Keratinocyte (primary cell): ENCODE data around the gene BTBD1. TPM values are rescaled to one million over a fixed set of nuclear protein-coding genes. Genes with fewer than 3 reads are reported as not detected.

Experiments
- DNase-seq: peaks from one replicate; pipeline ENCODE4 v3.0.0-alpha.2; 2011; ENCODE audit warnings: low read depth, missing footprints, low spot score
- FAIRE-seq: peaks from 2 replicates; lab custom pipeline; 2011; peaks lifted over from hg19 to GRCh38; lab: Jason Lieb, UNC
- H2AFZ ChIP-seq: 2 replicates; pipeline ENCODE4 v1.6.0; 2012; ENCODE audit warnings: low read length, control low read depth, inconsistent platforms; ENCODE audit not compliant: control insufficient read depth
- H3K27ac ChIP-seq: 2 replicates; pipeline ENCODE4 v1.5.1; 2011; ENCODE audit warnings: low read length; ENCODE audit not compliant: control insufficient read depth, insufficient read depth
- H3K27me3 ChIP-seq: 3 replicates; pipeline ENCODE4 v1.6.0; 2011; ENCODE audit warnings: low read length; ENCODE audit not compliant: control insufficient read depth, insufficient read depth; ENCODE audit errors: extremely low read depth
- H3K36me3 ChIP-seq, 2 experiments: 2 replicates in 1 of 2; 3 replicates in 1 of 2; pipeline ENCODE4 v1.5.1; 2011; ENCODE audit warnings: low read length in 2 of 2, mild to moderate bottlenecking in 1 of 2; ENCODE audit not compliant: control insufficient read depth in 2 of 2, insufficient read depth in 2 of 2; ENCODE audit errors: extremely low read depth in 1 of 2
- H3K4me1 ChIP-seq: 3 replicates; pipeline ENCODE4 v1.5.1; 2011; ENCODE audit warnings: low read length; ENCODE audit not compliant: control insufficient read depth, insufficient read depth; ENCODE audit errors: extremely low read depth
- H3K4me2 ChIP-seq: 3 replicates; pipeline ENCODE4 v1.6.0; 2011; ENCODE audit warnings: low read depth, low read length; ENCODE audit not compliant: control insufficient read depth, insufficient read depth; ENCODE audit errors: extremely low read depth
- H3K4me3 ChIP-seq, 3 experiments: fragments of 200-600 bp in 1 of 3; sonication (generic) in 1 of 3; 2 replicates in 2 of 3; 3 replicates in 1 of 3; pipeline ENCODE4 v1.5.1; 2011 to 2016; ENCODE audit warnings: low read length in 3 of 3, mild to moderate bottlenecking in 3 of 3, control low read depth in 2 of 3, inconsistent platforms in 1 of 3, low read depth in 1 of 3, mixed read lengths in 1 of 3, mixed run types in 1 of 3, moderate library complexity in 1 of 3; ENCODE audit not compliant: control insufficient read depth in 2 of 3, insufficient read depth in 2 of 3; ENCODE audit errors: extremely low read depth in 1 of 3
- H3K79me2 ChIP-seq: 2 replicates; pipeline ENCODE4 v1.6.0; 2012; ENCODE audit warnings: low read length; ENCODE audit not compliant: control insufficient read depth, insufficient read depth
- H3K9ac ChIP-seq: 3 replicates; pipeline ENCODE4 v1.6.0; 2011; ENCODE audit warnings: low read length; ENCODE audit not compliant: control insufficient read depth, insufficient read depth; ENCODE audit errors: extremely low read depth
- H3K9me1 ChIP-seq: 3 replicates; pipeline ENCODE4 v1.6.0; 2011; ENCODE audit warnings: low read length; ENCODE audit not compliant: control insufficient read depth, insufficient read depth; ENCODE audit errors: extremely low read depth
- H3K9me3 ChIP-seq: 2 replicates; pipeline ENCODE4 v1.5.1; 2012; ENCODE audit warnings: low read depth, low read length; ENCODE audit not compliant: control insufficient read depth
- H4K20me1 ChIP-seq: 3 replicates; pipeline ENCODE4 v1.6.0; 2011; ENCODE audit warnings: low read length; ENCODE audit not compliant: control insufficient read depth, insufficient read depth; ENCODE audit errors: extremely low read depth
- CTCF ChIP-seq, 3 experiments: IDR thresholded peaks in 1 of 3; conservative IDR thresholded peaks in 1 of 3; optimal IDR thresholded peaks in 1 of 3; 2 replicates in 2 of 3; 3 replicates in 1 of 3; pipeline versions ENCODE3 to v1.5.1; 2011; ENCODE audit warnings: low read length in 3 of 3, mild to moderate bottlenecking in 3 of 3, moderate library complexity in 2 of 3, control low read depth in 1 of 3, inconsistent platforms in 1 of 3; ENCODE audit not compliant: insufficient read depth in 2 of 3; ENCODE audit errors: extremely low read depth in 1 of 3
- EZH2 ChIP-seq: IDR thresholded peaks from one replicate; pipeline ENCODE4 v1.6.1; 2012; ENCODE audit warnings: inconsistent platforms, mild to moderate bottlenecking, low read length, moderate library complexity
- dilution Hi-C: fragments of 300-500 bp; cut with MboI; formaldehyde crosslinking; loops from one replicate; pipeline ENCODE4 v1.7.0; 2020; ENCODE audit warnings: low sequenced_read_pairs; ENCODE audit not compliant: extremely low pct_ligation_motif_present
- polyA plus RNA-seq, 5 experiments: library from polyadenylated mRNA; depleted of rRNA in 3 of 5; stranded (reverse) in 3 of 5; stranded (forward) in 1 of 5; unstranded in 1 of 5; fragments of >200 nt; gene quantifications; 1 replicate in 1 of 5; 2 replicates in 3 of 5; 3 replicates in 1 of 5; pipeline versions ENCODE4 v1.2.1 to v1.2.3, GENCODE V29; 2011 to 2012; ENCODE audit warnings: missing spikeins in 2 of 5, low read depth in 1 of 5, low replicate concordance in 1 of 5

BTBD1 gene
- polyA plus RNA-seq, 1 donor (not counting 4 experiments of a cell fraction or from before 2014, with no cell fraction given) = 70.5 TPM

- Histone ChIP-seq H3K4me3 (no peak overlapping the region), H3K27me3 (peaks cover 31% of the 10 kb centered on the region), H3K9me1 (no peaks in the 10 kb centered on the region), H3K4me2 (no peak overlapping the region), H4K20me1 (no peaks in the 10 kb centered on the region), H2AFZ (no peak overlapping the region), H3K79me2 (no peaks in the 10 kb centered on the region), H3K36me3 (no peaks in the 10 kb centered on the region), H3K4me1 (no peaks in the 10 kb centered on the region), H3K9me3 (no peaks in the 10 kb centered on the region), H3K9ac (no peak overlapping the region), H3K27ac (no peak overlapping the region)
- TF ChIP-seq EZH2 (no peak), CTCF (optimal IDR thresholded peaks at IDR 0.05 in 1 of 3, IDR thresholded peaks at IDR 0.05 in 1 of 3, conservative IDR thresholded peaks at IDR 0.05 in 1 of 3; ENCODE audit: extremely low read depth in 1 of 3, insufficient read depth in 2 of 3, low read length in 3 of 3) (no peak)
- dilution Hi-C loops = no loop called here
- no peak for FAIRE-seq
- no peak for DNase-seq
These were observed 45.3 kb upstream of the BTBD1 start for GRCh38 chr15:83112233-83112955.

GRCh38 chr15:83111149-83111548, 44.1 kb upstream of the BTBD1 start:
- H3K4me2 ChIP-seq = no peak overlapping the region
- dilution Hi-C loops = no loop called here
- no peaks in the 10 kb centered on the region for H4K20me1 ChIP-seq
- TF ChIP-seq CTCF (optimal IDR thresholded peaks at IDR 0.05 in 1 of 3, IDR thresholded peaks at IDR 0.05 in 1 of 3, conservative IDR thresholded peaks at IDR 0.05 in 1 of 3; ENCODE audit: extremely low read depth in 1 of 3, insufficient read depth in 2 of 3, low read length in 3 of 3) = no peak
- no peak for TF ChIP-seq EZH2
- H3K9me1 ChIP-seq = no peaks in the 10 kb centered on the region
- no peak overlapping the region for H3K9ac ChIP-seq
- DNase-seq = no peak
- H2AFZ ChIP-seq = no peak overlapping the region
- no peak for FAIRE-seq
- H3K4me3 ChIP-seq = no peak overlapping the region
- peaks cover 41% of the 10 kb centered on the region for H3K27me3 ChIP-seq
- no peaks in the 10 kb centered on the region for H3K36me3 ChIP-seq
- no peaks in the 10 kb centered on the region for H3K4me1 ChIP-seq
- no peaks in the 10 kb centered on the region for H3K9me3 ChIP-seq
- no peak overlapping the region for H3K27ac ChIP-seq
- H3K79me2 ChIP-seq = no peaks in the 10 kb centered on the region
